GM12872 (cell line): ENCODE results near the gene PLD4.

Experiments
- TF ChIP-seq, protein P1 (sequence below): IDR thresholded peaks from 3 replicates; pipeline ENCODE4 v1.5.1; 2011; ENCODE audit warnings: low read depth, mild to moderate bottlenecking, low read length, moderate library complexity; ENCODE audit not compliant: insufficient read depth

The PLD4 gene

DNA sequence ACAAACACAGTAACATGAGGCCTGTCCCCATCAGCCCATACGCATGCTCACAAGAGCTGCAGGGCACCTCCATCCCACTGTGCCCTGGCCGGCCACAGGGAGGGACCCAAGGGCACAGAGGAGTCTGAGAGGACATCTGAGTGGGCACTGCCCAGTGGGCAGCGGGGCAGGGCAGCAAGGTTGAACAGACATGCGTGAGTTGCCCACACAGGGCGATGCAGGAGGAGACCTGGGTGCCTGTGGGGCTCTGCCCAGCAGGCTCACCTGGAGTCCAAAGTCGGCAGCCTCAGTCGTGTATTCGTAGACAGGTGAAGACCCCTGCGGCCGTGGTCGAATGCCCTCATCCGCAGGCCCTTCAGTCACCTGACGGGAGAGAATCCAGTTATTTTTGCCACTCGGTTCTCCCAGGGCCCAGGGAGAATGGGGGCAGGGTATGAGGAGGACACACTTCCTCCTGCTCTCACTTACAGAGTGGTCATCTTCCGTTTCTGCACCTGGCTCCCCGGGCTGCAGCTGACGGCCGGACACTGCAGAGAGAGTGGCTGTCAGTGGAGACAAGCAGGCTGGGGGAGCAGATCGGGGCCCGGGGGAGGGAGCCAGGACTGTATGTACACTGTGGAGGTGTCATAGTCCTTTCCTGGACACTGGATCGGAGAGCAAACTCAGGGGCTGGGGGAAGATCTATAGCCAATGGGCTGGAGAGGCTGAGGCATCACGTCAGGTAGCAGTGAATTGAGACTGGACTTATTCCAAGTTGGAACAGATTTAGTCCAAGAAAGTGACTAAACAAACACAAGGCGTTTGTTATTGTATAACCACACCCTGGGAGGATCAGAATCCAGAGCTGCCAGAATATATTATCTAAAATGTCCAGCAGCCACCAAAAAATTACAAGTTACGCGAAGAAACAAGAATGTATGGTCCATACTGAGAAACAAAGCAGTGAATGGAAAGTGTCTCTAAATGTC lies 32.8 kb downstream of the PLD4 start:
- TF ChIP-seq, protein P1, sequence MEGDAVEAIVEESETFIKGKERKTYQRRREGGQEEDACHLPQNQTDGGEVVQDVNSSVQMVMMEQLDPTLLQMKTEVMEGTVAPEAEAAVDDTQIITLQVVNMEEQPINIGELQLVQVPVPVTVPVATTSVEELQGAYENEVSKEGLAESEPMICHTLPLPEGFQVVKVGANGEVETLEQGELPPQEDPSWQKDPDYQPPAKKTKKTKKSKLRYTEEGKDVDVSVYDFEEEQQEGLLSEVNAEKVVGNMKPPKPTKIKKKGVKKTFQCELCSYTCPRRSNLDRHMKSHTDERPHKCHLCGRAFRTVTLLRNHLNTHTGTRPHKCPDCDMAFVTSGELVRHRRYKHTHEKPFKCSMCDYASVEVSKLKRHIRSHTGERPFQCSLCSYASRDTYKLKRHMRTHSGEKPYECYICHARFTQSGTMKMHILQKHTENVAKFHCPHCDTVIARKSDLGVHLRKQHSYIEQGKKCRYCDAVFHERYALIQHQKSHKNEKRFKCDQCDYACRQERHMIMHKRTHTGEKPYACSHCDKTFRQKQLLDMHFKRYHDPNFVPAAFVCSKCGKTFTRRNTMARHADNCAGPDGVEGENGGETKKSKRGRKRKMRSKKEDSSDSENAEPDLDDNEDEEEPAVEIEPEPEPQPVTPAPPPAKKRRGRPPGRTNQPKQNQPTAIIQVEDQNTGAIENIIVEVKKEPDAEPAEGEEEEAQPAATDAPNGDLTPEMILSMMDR, result no peak

DNA sequence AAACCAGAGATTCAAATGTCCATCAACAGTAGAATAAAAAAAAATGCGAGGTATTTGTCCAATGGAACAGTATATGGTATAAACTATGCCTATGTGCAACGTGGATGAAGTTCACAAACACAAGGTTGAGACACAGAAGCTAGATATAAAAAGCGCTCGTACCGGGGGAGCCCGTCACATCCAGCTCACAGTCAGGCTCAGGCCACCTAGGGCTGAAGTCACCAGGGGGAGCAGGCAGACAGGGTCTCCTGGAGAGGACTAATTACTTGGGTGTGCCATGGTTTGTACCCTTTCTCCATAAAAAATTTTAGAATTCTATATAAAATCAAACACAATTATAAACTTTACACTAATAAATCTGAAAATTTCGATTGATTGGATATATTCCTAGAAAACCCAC lies 39.9 kb downstream of the PLD4 start:
- TF ChIP-seq, protein P1, result no peak

DNA sequence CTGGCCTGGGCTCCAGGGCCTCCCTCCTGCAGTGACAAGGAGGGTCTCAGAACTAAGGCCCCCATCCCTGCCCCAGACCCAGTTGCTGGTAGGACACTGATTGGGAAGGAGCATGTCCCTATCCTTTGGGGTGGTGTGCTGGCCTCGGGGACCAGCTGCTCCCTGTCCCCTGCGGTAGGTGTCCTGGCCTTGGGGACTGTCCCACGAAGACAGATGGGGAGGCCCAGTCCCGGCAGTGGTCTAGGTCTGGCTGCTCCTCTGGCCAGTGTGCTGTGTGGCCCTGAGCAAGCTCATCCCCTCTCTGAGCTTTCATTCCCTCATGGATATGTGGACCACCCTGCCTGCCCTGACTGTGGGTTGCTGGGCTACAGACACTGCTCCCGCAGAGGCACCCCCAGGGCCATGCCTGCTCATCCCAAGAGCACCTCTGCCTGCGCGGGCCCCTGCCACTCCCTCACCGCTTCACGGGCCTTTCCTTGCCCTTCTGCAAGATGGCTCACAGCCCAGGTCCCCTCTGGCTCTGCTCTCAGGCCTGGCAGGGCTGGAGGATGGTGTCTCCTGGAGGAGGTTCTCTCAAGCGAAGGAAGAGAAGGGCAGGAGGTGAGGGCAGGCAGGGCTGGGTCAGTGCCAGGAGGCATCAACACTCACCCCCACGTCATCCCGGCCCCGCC lies 41.0 kb downstream of the PLD4 start:
- TF ChIP-seq, protein P1, result no peak

DNA sequence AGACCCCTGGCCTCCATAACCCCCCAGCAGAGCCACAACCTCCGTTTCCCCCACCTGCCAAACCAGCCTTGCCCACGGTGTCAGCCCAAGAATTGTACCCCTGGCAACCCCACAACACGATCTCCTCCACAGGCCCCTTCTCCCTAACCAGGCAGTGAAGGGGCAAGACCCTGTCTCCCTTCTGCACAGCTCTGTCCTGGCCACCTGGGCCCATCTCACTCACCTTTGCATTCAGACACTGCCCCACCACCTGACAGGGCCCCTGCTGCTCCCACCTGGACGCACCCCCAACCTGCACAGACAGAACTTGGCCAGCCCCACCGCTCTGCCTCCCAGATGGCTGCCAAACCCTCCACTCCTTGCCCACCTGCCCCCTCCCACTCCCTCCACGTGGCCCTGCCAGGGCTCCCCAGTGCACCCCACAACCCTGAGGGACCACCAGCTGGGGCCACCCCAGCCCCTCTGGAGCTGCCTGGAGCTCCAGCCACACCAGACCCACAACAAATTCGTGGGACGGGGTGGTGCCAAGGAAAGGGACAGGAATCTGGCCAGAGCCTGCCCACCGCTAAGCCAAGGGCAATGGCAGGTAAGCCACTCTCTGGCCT lies 41.7 kb downstream of the PLD4 start:
- TF ChIP-seq, protein P1, result no peak

DNA sequence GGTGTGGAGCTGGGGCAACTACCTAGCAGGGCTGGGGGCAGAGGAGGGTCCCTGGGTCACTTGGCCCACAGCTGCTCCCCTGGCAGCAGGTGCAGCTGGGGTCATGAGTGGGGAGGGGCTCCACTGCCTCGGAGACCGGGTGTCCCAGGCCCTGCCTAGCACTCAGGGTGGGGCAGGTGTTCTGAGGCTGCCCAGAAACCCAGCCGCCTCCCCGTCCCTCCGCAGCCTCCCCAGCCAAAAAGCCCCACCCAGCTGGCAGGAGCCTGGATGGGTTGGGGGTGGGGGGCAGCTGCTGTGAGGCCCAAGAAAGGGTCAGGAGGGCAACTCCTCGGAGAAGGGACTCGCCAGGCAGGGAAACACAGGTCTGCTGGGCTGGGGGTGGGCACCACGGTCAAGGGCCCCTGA lies 42.3 kb downstream of the PLD4 start:
- TF ChIP-seq, protein P1, result no peak

DNA sequence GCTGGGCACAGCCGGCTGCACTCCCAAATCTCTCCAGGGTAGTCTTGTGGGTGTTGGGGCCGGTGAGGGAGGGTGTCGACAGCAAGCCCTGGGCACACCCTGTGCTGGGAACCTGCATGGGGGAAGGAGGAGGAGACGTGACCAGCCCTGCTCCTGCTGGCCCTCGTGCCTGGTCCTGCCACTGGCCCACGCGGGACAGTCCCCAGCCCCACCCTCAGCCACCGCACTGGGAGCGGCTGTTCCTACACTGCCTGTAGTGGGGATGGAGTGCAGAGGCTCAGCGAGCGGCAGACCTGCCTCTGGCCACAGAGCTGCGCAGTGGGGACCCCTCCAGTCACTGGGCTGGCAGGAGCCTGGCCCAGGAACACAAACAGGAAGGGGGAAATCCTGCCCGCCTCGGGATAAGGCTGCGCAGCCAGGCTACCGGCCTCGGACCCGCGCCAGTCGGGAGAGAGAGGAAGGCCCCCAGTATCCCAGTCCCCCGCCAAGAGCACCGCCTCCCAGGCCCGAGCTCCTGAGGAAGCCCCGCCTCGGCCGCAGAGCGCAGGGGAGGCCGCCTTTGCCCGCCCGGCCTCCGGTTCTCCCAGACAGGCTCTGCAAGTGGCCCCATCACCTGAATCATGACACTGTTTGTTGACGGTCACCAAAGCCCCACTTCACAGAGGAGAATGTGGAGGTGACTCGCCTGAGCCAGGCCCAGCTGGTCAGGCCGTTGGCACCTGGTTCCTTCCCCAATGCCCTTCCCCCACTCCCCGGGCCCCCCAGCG lies 42.9 kb downstream of the PLD4 start:
- TF ChIP-seq, protein P1, result no peak
